ENCODE data around the gene AMER3. TPM values are rescaled to one million over a fixed set of nuclear protein-coding genes. Genes with fewer than 3 reads are reported as not detected.
A peak's percentile ranks its signal among the peaks of the same experiment; 100 is the strongest.
"Not testable (repeated sequence)": the region's sequence is repeated elsewhere in the genome, so short reads cannot be mapped to it uniquely, and the experiment has no call there.

The AMER3 gene
- total and polyA plus RNA-seq, 2 experiments from 2014 or later: 0.05 to 1.00 TPM

DNA sequence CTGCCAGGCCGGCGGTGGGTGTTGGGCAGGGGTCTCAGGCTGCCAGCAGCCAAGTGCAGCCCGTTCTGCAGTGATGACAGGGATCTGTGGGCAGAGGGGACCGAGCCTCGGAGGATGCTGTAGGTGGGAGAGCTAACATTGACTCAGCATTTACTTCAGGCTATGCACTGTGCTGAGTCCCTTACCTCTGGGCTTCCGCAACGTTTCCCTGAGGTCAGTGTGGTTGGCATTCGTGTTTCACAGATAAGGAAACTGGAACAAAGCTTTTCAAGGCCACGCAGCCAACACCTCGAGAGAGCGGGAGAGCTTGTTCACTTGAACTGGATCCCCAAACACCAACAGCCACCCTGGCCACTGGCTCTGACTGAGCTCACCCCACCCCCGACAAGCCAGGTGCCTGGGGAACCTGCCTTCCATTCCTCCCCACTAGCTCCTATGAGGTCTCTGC is 27.3 kb upstream of the AMER3 start:
- Histone ChIP-seq H3K36me3 (replicated peaks; ENCODE audit: insufficient read depth, low read depth) (no peaks in the 10 kb centered on the region), H3K27ac (peak overlapping the region; percentile 75), H3K9me2 (replicated peaks; ENCODE audit: insufficient read depth) (no peaks in the 10 kb centered on the region), H3K4me1 (ENCODE audit: insufficient read depth) (peaks cover 10% of the 10 kb centered on the region), H2AFZ (peak overlapping the region; percentile 65), H3K9me3 (ENCODE audit: low read depth) (no peaks in the 10 kb centered on the region), H4K20me1 (ENCODE audit: insufficient read depth, poor library complexity, severe bottlenecking) (no peaks in the 10 kb centered on the region), H3K4me2 (peak overlapping the region; percentile 87), H3K27me3 (no peaks in the 10 kb centered on the region), H3K4me3 (no peak overlapping the region), H3K79me2 (no peaks in the 10 kb centered on the region)
- TF ChIP-seq, protein P1, sequence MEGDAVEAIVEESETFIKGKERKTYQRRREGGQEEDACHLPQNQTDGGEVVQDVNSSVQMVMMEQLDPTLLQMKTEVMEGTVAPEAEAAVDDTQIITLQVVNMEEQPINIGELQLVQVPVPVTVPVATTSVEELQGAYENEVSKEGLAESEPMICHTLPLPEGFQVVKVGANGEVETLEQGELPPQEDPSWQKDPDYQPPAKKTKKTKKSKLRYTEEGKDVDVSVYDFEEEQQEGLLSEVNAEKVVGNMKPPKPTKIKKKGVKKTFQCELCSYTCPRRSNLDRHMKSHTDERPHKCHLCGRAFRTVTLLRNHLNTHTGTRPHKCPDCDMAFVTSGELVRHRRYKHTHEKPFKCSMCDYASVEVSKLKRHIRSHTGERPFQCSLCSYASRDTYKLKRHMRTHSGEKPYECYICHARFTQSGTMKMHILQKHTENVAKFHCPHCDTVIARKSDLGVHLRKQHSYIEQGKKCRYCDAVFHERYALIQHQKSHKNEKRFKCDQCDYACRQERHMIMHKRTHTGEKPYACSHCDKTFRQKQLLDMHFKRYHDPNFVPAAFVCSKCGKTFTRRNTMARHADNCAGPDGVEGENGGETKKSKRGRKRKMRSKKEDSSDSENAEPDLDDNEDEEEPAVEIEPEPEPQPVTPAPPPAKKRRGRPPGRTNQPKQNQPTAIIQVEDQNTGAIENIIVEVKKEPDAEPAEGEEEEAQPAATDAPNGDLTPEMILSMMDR (IDR thresholded peaks at IDR 0.05; ENCODE audit: poor library complexity): no peak
- TF ChIP-seq EZH2 (IDR thresholded peaks at IDR 0.05; ENCODE audit: borderline replicate concordance) (no peak), EZH2phosphoT487 (IDR thresholded peaks at IDR 0.05; ENCODE audit: low read depth, severe bottlenecking, unreplicated experiment) (no peak)
- peak; percentile 54 for DNase-seq (ENCODE audit: low spot score)
- WGBS (ENCODE audit: low lambda C conversion rate, missing lambda C conversion rate): 19% methylated on average over 12 of the region's 12 CpGs

DNA sequence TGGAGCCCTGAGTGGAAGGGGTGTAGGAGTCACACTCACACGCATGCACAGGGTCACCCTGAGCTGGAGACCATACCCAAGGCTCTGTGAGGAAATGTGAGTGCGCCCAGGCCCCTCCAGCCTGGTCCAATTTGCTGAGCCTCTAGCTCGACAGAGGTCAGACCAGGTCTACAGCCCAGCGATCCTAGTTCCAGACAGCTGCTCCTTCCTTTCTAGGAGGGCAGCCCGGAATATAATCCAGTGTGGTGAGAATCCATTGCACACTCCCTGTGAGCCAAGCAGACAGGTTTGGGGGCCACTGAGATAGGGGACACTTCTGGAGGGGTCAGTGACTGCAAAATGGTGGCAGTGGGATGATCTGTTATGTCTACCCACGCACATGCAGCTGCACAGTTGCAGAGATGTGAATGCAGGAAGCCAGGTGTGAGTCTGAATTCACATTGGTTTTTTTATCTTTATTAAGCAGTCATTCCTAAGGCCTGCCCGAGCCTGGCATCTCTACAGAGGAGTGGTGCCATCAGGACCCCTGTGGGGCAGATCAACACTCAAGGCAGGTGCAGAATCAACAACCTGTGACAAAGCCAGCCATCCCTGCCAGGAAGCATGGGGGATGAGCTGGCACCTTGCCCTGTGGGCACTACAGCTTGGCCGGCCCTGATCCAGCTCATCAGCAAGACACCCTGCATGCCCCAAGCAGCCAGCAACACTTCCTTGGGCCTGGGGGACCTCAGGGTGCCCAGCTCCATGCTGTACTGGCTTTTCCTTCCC is 26.6 kb upstream of the AMER3 start, which contains the start of gene GPR148:
Gene GPR148 (plus strand): TSS at position 522 of the 768 bp plus-strand sequence. CDS start 82 bp downstream, at position 604.
- Histone ChIP-seq H3K36me3 (replicated peaks; ENCODE audit: insufficient read depth, low read depth) (no peaks in the 10 kb centered on the region), H3K4me1 (ENCODE audit: insufficient read depth) (peaks cover 10% of the 10 kb centered on the region), H3K79me2 (no peaks in the 10 kb centered on the region), H3K4me2 (peak within 1 kb of the TSS; percentile 87), H3K4me3 (no peak within 1 kb of the TSS), H3K27ac (peak within 1 kb of the TSS; percentile 75), H2AFZ (peak within 1 kb of the TSS; percentile 65), H3K9me2 (replicated peaks; ENCODE audit: insufficient read depth) (no peaks in the 10 kb centered on the region), H3K27me3 (no peaks in the 10 kb centered on the region), H4K20me1 (ENCODE audit: insufficient read depth, poor library complexity, severe bottlenecking) (no peaks in the 10 kb centered on the region), H3K9me3 (ENCODE audit: low read depth) (no peaks in the 10 kb centered on the region)
- 93% methylated on average over 8 of the region's 8 CpGs for WGBS (ENCODE audit: low lambda C conversion rate, missing lambda C conversion rate)
- DNase-seq (ENCODE audit: low spot score): no peak
- TF ChIP-seq EZH2phosphoT487 (IDR thresholded peaks at IDR 0.05; ENCODE audit: low read depth, severe bottlenecking, unreplicated experiment) (no peak), EZH2 (IDR thresholded peaks at IDR 0.05; ENCODE audit: borderline replicate concordance) (no peak)
- TF ChIP-seq, protein P1 (IDR thresholded peaks at IDR 0.05; ENCODE audit: poor library complexity): no peak

DNA sequence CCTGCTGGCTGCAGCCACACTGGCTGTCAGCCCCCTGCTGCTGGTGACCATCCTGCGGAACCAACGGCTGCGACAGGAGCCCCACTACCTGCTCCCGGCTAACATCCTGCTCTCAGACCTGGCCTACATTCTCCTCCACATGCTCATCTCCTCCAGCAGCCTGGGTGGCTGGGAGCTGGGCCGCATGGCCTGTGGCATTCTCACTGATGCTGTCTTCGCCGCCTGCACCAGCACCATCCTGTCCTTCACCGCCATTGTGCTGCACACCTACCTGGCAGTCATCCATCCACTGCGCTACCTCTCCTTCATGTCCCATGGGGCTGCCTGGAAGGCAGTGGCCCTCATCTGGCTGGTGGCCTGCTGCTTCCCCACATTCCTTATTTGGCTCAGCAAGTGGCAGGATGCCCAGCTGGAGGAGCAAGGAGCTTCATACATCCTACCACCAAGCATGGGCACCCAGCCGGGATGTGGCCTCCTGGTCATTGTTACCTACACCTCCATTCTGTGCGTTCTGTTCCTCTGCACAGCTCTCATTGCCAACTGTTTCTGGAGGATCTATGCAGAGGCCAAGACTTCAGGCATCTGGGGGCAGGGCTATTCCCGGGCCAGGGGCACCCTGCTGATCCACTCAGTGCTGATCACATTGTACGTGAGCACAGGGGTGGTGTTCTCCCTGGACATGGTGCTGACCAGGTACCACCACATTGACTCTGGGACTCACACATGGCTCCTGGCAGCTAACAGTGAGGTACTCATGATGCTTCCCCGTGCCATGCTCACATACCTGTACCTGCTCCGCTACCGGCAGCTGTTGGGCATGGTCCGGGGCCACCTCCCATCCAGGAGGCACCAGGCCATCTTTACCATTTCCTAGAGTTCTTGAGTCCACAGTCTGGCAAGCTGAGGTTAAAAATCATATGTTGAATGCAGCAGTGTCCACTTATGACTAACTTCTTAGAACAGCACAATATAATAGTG is 25.7 kb upstream of the AMER3 start:
- 95% methylated on average over 17 of the region's 17 CpGs for WGBS (ENCODE audit: low lambda C conversion rate, missing lambda C conversion rate)
- Histone ChIP-seq H3K36me3 (replicated peaks; ENCODE audit: insufficient read depth, low read depth) (no peaks in the 10 kb centered on the region), H3K4me3 (no peak overlapping the region), H3K27me3 (no peaks in the 10 kb centered on the region), H3K9me3 (ENCODE audit: low read depth) (no peaks in the 10 kb centered on the region), H3K27ac (no peak overlapping the region), H2AFZ (no peak overlapping the region), H3K4me1 (ENCODE audit: insufficient read depth) (peaks cover 10% of the 10 kb centered on the region), H4K20me1 (ENCODE audit: insufficient read depth, poor library complexity, severe bottlenecking) (no peaks in the 10 kb centered on the region), H3K79me2 (no peaks in the 10 kb centered on the region), H3K9me2 (replicated peaks; ENCODE audit: insufficient read depth) (no peaks in the 10 kb centered on the region), H3K4me2 (no peak overlapping the region)
- no peak for TF ChIP-seq EZH2phosphoT487 (IDR thresholded peaks at IDR 0.05; ENCODE audit: low read depth, severe bottlenecking, unreplicated experiment)
- no peak for TF ChIP-seq EZH2 (IDR thresholded peaks at IDR 0.05; ENCODE audit: borderline replicate concordance)
- TF ChIP-seq, protein P1 (IDR thresholded peaks at IDR 0.05; ENCODE audit: poor library complexity): no peak
- no peak for DNase-seq (ENCODE audit: low spot score)

DNA sequence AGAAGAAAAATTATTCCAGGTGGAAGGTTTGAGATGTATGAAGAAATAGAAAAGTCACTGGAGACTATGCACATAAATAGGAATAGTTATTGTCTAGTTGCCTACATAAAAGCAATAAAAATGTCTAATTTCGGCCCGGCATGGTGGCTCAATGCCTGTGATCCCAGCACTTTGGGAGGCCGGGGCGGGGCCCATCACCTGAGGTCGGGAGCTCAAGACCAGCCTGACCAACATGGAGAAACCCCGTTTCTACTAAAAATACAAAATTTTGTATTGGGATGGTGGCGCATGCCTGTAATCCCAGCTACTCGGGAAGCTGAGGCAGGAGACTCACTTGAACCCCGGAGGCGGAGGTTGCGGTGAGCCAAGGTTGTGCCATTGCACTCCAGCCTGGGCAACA is 23.1 kb upstream of the AMER3 start:
- H3K9me2 ChIP-seq (replicated peaks; ENCODE audit: insufficient read depth); H4K20me1 ChIP-seq (ENCODE audit: insufficient read depth, poor library complexity, severe bottlenecking); DNase-seq (ENCODE audit: low spot score); H2AFZ ChIP-seq; H3K27me3 ChIP-seq; H3K4me2 ChIP-seq; H3K9me3 ChIP-seq (ENCODE audit: low read depth); H3K36me3 ChIP-seq (replicated peaks; ENCODE audit: insufficient read depth, low read depth); H3K4me1 ChIP-seq (ENCODE audit: insufficient read depth); H3K4me3 ChIP-seq; H3K79me2 ChIP-seq; H3K27ac ChIP-seq: not testable (repeated sequence)
- WGBS (ENCODE audit: low lambda C conversion rate, missing lambda C conversion rate): 93% methylated on average over 11 of the region's 11 CpGs

Measured in hepatocyte (in vitro differentiated cells).